SK-N-MC (cell line): ENCODE results near the gene ZNF787.

Experiments used
- DNase-seq: peaks from one replicate; pipeline ENCODE4 v3.0.0-alpha.2; 2011; ENCODE audit warnings: low read depth, low spot score
- H3K27ac ChIP-seq: fragments of 200-600 bp; sonication (generic); 2 replicates; pipeline ENCODE4 v1.5.1; 2016; ENCODE audit warnings: mixed run types
- H3K36me3 ChIP-seq: fragments of 200-600 bp; sonication (generic); 2 replicates; pipeline ENCODE4 v1.6.1; 2017; ENCODE audit warnings: antibody characterized with exemption, low read length, mixed read lengths; ENCODE audit not compliant: insufficient read depth
- H3K4me3 ChIP-seq: fragments of 200-600 bp; sonication (generic); 2 replicates; pipeline ENCODE4 v1.5.1; 2016
- H3K9ac ChIP-seq: fragments of 200-600 bp; sonication (generic); 2 replicates; pipeline ENCODE4 v1.8.0; 2017; ENCODE audit warnings: mixed run types, mixed read lengths; ENCODE audit not compliant: insufficient read length
- H3K9me3 ChIP-seq: fragments of 200-600 bp; sonication (generic); 2 replicates; pipeline ENCODE4 v1.6.1; 2017; ENCODE audit warnings: low read depth, mild to moderate bottlenecking, antibody characterized with exemption, low read length, moderate library complexity, mixed read lengths
- EZH2 ChIP-seq: fragments of 200-600 bp; sonication (generic); IDR thresholded peaks from one replicate; pipeline ENCODE4 v1.6.1; 2017; ENCODE audit warnings: antibody characterized with exemption
- FOXP2 ChIP-seq: optimal IDR thresholded peaks from 2 replicates; pipeline ENCODE3; 2011; ENCODE audit warnings: mild to moderate bottlenecking, moderate library complexity; ENCODE audit not compliant: insufficient read depth; ENCODE audit errors: extremely low read length, control extremely low read depth
- POLR2AphosphoS5 ChIP-seq: IDR thresholded peaks from 2 replicates; pipeline ENCODE4 v1.6.1; 2012; ENCODE audit warnings: mild to moderate bottlenecking, low read depth, low read length, borderline replicate concordance

ZNF787 gene

DNA sequence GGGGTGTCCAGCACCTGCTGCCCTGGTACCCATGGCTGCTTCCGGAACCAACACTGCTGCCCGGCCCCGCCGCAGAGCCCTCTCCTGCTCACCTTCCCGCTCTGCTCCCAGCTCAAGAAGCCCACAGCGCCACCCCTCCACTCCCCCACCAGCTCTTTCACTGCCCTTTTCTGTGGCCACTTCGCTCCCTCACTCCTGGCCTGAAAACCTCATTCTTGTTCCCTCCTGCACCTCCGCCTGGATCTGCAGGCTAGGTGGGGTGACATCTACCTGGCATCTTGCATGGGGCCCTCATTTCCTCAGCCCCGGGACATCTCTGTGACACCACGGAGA, 6.4 kb downstream of the ZNF787 start:
- DNase-seq: no peak
- no peak for TF ChIP-seq FOXP2
- TF ChIP-seq POLR2AphosphoS5: no peak
- no peak for TF ChIP-seq EZH2
- Histone ChIP-seq H3K36me3 (no peaks in the 10 kb centered on the region), H3K4me3 (no peak overlapping the region), H3K27ac (no peak overlapping the region), H3K9me3 (no peaks in the 10 kb centered on the region), H3K9ac (no peak overlapping the region)

DNA sequence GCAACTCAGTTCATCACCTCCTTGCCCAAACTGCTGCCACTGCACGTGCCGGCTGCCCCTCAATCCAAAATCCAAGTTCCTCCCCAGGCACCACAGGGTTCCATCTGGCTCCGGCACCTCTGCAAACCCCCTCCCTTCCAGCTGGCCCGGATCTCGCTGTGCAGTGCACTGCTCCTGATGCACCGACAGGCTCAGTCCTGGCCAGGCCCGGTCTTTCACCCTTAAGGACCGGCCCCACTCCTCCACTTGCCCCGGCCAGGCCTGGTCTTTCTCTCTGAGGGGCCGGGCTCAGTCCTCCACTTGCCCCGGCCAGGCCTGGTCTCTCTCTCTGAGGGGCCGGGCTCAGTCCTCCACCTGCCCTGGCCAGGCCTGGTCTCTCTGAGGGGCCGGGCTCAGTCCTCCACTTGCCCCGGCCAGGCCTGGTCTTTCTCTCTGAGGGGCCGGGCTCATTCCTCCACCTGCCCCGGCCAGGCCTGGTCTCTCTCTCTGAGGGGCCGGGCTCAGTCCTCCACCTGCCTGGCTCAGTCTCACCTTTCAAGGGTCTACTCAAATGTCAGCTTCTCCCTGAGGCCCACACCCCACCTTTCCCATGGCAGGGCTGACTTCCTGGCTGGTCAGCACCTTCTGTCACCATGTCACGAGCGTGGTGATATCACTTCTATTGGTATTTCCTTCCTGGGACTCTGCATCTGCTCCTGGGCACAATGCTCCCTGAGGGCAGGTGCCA, 6.9 kb downstream of the ZNF787 start:
- Histone ChIP-seq H3K9me3 (no peaks in the 10 kb centered on the region), H3K9ac (no peak overlapping the region), H3K36me3 (no peaks in the 10 kb centered on the region), H3K27ac (no peak overlapping the region), H3K4me3 (no peak overlapping the region)
- no peak for DNase-seq
- no peak for TF ChIP-seq FOXP2
- no peak for TF ChIP-seq POLR2AphosphoS5
- no peak for TF ChIP-seq EZH2

DNA sequence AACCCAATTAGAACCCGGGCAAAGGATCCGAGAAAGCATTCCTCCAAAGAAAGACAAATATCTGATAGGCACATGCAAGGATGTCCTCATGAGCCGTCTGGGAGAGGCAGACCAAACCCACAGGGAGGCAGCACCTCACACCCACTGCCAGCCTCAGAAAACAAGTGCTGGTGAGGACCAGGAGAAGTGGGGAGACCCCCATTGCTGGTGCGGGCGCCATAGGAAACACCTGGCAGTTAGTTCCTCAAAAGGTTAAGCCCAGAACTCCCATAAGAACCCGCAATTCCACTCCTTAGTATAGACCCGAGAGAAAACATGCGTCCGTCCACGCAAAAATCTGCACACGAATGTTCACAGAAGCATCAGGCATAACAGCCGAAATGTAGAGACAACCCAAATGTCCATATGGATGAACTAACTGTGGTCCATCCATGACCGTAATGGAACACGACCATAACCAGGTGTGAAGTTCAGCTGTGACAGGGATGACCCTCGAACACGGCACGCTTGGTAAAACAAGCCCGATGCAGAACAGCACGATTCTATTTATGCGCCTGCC, 7.9 kb downstream of the ZNF787 start:
- Histone ChIP-seq H3K9ac (no peak overlapping the region), H3K27ac (no peak overlapping the region), H3K9me3 (no peaks in the 10 kb centered on the region), H3K4me3 (no peak overlapping the region), H3K36me3 (no peaks in the 10 kb centered on the region)
- no peak for TF ChIP-seq FOXP2
- no peak for TF ChIP-seq POLR2AphosphoS5
- no peak for TF ChIP-seq EZH2
- DNase-seq: no peak

GRCh38 chr19:56112313-56112709, 8.8 kb downstream of the ZNF787 start:
- H3K4me3 ChIP-seq: no peak overlapping the region
- H3K36me3 ChIP-seq: no peaks in the 10 kb centered on the region
- DNase-seq: no peak
- no peak overlapping the region for H3K27ac ChIP-seq
- no peaks in the 10 kb centered on the region for H3K9me3 ChIP-seq
- H3K9ac ChIP-seq: no peak overlapping the region
- TF ChIP-seq FOXP2: no peak
- TF ChIP-seq EZH2: no peak
- no peak for TF ChIP-seq POLR2AphosphoS5

DNA sequence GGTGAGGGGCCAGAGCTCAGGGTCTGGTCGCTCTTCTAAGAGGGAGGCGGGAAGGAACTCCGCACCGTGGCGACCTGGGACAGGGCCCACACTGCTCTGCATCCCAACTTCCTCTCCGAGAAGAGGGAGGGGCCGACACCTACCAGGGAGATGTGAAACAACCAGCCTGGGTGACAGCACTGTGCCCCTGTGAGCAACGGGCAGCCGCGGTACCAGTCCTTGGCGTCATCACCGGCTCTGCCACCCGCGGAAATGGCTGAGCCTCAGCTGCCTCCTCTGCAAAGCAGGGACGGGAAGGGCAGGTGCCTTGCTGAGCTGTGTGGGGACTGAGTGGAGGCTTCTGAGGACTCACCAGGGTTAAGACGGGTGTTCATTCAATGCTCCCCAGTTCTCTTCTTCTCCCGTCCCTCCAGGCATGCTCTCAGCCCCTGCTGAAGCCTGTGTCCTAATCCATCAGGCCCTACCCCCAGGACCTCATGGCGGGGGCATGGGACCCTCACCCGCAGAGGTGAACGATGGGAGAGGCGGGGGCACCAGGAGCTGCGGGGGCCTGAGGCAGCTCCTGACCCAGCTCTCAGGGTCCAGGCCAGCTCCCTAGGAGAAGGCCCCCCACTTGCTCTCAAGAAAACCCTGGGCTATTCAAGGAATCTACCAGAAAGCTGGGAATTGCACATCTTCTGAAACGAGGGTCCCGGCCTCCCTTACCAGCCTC, 9.3 kb downstream of the ZNF787 start:
- H3K36me3 ChIP-seq: no peaks in the 10 kb centered on the region
- no peak for DNase-seq
- TF ChIP-seq EZH2: no peak
- TF ChIP-seq POLR2AphosphoS5: no peak
- TF ChIP-seq FOXP2: no peak
- H3K4me3 ChIP-seq: no peak overlapping the region
- H3K9ac ChIP-seq: no peak overlapping the region
- H3K9me3 ChIP-seq: no peaks in the 10 kb centered on the region
- no peak overlapping the region for H3K27ac ChIP-seq

GRCh38 chr19:56110515-56111448, 10.3 kb downstream of the ZNF787 start:
- Histone ChIP-seq H3K27ac (peak overlapping the region; percentile 70), H3K4me3 (no peak overlapping the region), H3K9ac (no peak overlapping the region), H3K9me3 (no peaks in the 10 kb centered on the region), H3K36me3 (no peaks in the 10 kb centered on the region)
- no peak for DNase-seq
- no peak for TF ChIP-seq EZH2
- TF ChIP-seq FOXP2: no peak
- no peak for TF ChIP-seq POLR2AphosphoS5

- no peaks in the 10 kb centered on the region for H3K36me3 ChIP-seq
These were observed 11.9 kb downstream of the ZNF787 start for GRCh38 chr19:56109226-56109625.

More at GRCh38 chr19:56109226-56109625, 11.9 kb downstream of the ZNF787 start:
- Histone ChIP-seq H3K9ac (no peak overlapping the region), H3K4me3 (peak overlapping the region; percentile 58), H3K27ac (peak overlapping the region; percentile 5; the same call in 1 of the 2 replicates), H3K9me3 (no peaks in the 10 kb centered on the region)
- TF ChIP-seq FOXP2 (no peak), POLR2AphosphoS5 (no peak), EZH2 (no peak)
- DNase-seq: no peak
